GM12891 (cell line): ENCODE data around the gene TAF4B.
"Not testable (repeated sequence)": the region's sequence is repeated elsewhere in the genome, so short reads cannot be mapped to it uniquely, and the experiment has no call there.

Experiments
- DNase-seq: peaks from one replicate; pipeline ENCODE4 v3.0.0; 2011; ENCODE audit warnings: low spot score; ENCODE audit not compliant: insufficient read length
- FAIRE-seq: peaks from 2 replicates; lab custom pipeline; 2011; peaks lifted over from hg19 to GRCh38; lab: Jason Lieb, UNC
- PAX5 ChIP-seq: IDR thresholded peaks from 2 replicates; pipeline ENCODE4 v1.6.1; 2011; ENCODE audit warnings: low read length, moderate library complexity, mild to moderate bottlenecking; ENCODE audit not compliant: insufficient read depth, severe bottlenecking
- POLR2A ChIP-seq: IDR thresholded peaks from 2 replicates; pipeline ENCODE4 v1.6.1; 2011; ENCODE audit warnings: low read depth, low read length, control low read depth
- POLR2AphosphoS5 ChIP-seq: IDR thresholded peaks from 2 replicates; pipeline ENCODE4 v1.6.1; 2011; ENCODE audit warnings: low read depth, low read length, control low read depth
- POU2F2 ChIP-seq: IDR thresholded peaks from 2 replicates; pipeline ENCODE4 v1.6.1; 2011; ENCODE audit warnings: low read depth, mild to moderate bottlenecking, control low read depth, low read length, moderate library complexity
- SPI1 ChIP-seq: IDR thresholded peaks from 2 replicates; pipeline ENCODE4 v1.6.1; 2011; ENCODE audit warnings: low read depth, low read length, control low read depth
- TAF1 ChIP-seq: IDR thresholded peaks from 2 replicates; pipeline ENCODE4 v1.6.1; 2011; ENCODE audit warnings: low read depth, low read length, control low read depth

TAF4B gene

GRCh38 chr18:26367425-26367824, 141.2 kb downstream of the TAF4B start:
- TF ChIP-seq POLR2A (no peak), POU2F2 (no peak)
- FAIRE-seq (no peak), DNase-seq (no peak)

GRCh38 chr18:26370037-26370436, 143.8 kb downstream of the TAF4B start:
- TF ChIP-seq POU2F2 (no peak), TAF1 (no peak), POLR2A (no peak), PAX5 (no peak), POLR2AphosphoS5 (no peak)
- DNase-seq = no peak
- no peak for FAIRE-seq

- DNase-seq (no peak), FAIRE-seq (no peak)
- no peak for TF ChIP-seq PAX5
Measured at GRCh38 chr18:26376105-26376504, 149.9 kb downstream of the TAF4B start.

- DNase-seq (no peak), FAIRE-seq (no peak)
- TF ChIP-seq TAF1 (no peak), PAX5 (no peak), POU2F2 (no peak), POLR2AphosphoS5 (no peak), POLR2A (no peak), SPI1 (no peak)
Measured at GRCh38 chr18:26378701-26379100, 152.5 kb downstream of the TAF4B start.

GRCh38 chr18:26381555-26381954, 155.3 kb downstream of the TAF4B start:
- not testable (repeated sequence) for DNase-seq, FAIRE-seq

GRCh38 chr18:26383454-26384270, 157.4 kb downstream of the TAF4B start:
- DNase-seq (no peak), FAIRE-seq (peak; percentile 82)
- peak; percentile 33; the same call in 1 of the 2 replicates for TF ChIP-seq SPI1
- TF ChIP-seq POLR2AphosphoS5 = no peak

GRCh38 chr18:26386002-26386401, 159.8 kb downstream of the TAF4B start:
- TF ChIP-seq PAX5 (no peak), POLR2A (no peak), TAF1 (no peak), POLR2AphosphoS5 (no peak), SPI1 (no peak), POU2F2 (no peak)
- DNase-seq (no peak), FAIRE-seq (no peak)

- peak; percentile 74 for FAIRE-seq
- DNase-seq = no peak
- TF ChIP-seq POLR2AphosphoS5 = no peak
Measured at GRCh38 chr18:26386441-26386840, 160.2 kb downstream of the TAF4B start.

- FAIRE-seq (no peak), DNase-seq (no peak)
- TF ChIP-seq SPI1 = no peak
- no peak for TF ChIP-seq POLR2A
- no peak for TF ChIP-seq TAF1
- TF ChIP-seq POU2F2 = no peak
- no peak for TF ChIP-seq PAX5
- no peak for TF ChIP-seq POLR2AphosphoS5
Measured at GRCh38 chr18:26394047-26394654, 167.9 kb downstream of the TAF4B start.

GRCh38 chr18:26397019-26397418, 170.8 kb downstream of the TAF4B start:
- no peak for TF ChIP-seq PAX5
- TF ChIP-seq SPI1 = peak; percentile 89
- FAIRE-seq (peak; percentile 43), DNase-seq (no peak)

- TF ChIP-seq POLR2A (no peak), POLR2AphosphoS5 (no peak), SPI1 (no peak), TAF1 (no peak), POU2F2 (no peak), PAX5 (no peak)
- FAIRE-seq = no peak
Measured at GRCh38 chr18:26403491-26403890, 177.2 kb downstream of the TAF4B start.

GRCh38 chr18:26405190-26405801, 179.1 kb downstream of the TAF4B start:
- DNase-seq (peak; percentile 37), FAIRE-seq (peak; percentile 87)
- TF ChIP-seq POU2F2 = no peak
- TF ChIP-seq SPI1 = no peak
- no peak for TF ChIP-seq TAF1
- TF ChIP-seq POLR2A = no peak
- no peak for TF ChIP-seq PAX5
- no peak for TF ChIP-seq POLR2AphosphoS5

More at GRCh38 chr18:26403491-26403890, 177.2 kb downstream of the TAF4B start:
- DNase-seq = no peak
